Measurements from ENCODE around the gene RPL11.
"Not testable (repeated sequence)": the region's sequence is repeated elsewhere in the genome, so short reads cannot be mapped to it uniquely, and the experiment has no call there.

RPL11 gene

DNA sequence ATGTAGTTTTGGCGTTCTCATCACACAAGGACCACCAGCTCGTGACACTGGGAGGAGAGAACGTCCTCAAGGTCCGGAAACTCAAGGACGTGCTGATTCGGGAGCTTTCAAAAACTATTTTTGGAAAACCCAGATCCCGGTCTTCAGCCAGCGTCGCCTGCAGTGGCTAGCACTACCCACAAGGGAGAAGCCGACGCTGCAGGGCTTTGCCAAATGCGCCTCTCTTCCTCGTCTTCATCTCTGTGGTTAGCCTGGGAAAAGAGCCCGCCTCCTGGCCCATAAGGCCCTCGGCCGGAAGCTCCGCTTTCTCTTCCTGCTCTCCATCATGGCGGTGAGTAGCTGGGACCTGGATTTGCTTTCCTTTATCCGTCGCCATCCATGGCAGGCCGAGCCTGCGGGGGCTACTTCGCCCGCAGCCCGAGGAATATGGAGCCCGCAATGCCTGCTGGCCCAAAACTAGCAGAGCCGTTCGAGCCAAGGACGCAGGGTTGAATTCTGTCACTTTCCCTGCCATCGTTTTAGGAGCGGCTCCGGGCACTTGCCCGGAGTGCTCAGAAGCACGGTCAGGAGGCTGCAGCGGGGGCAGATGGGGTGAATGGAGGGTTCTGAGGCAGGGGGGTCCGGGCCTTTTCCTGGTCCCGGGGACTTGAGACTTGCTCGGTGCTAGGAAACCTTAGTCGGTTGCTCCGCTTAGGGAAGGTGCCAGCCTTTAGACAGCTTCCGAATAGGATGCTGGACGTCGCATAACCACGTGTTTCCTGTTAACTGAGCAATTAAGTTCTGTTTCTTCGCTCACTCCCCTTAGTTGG, at the start of gene RPL11:
TSS of gene RPL11 (plus strand) at position 308 of the 809 bp plus-strand sequence. CDS start at position 326, 18 bp downstream.
- peak; percentile 89 for DNase-seq

DNA sequence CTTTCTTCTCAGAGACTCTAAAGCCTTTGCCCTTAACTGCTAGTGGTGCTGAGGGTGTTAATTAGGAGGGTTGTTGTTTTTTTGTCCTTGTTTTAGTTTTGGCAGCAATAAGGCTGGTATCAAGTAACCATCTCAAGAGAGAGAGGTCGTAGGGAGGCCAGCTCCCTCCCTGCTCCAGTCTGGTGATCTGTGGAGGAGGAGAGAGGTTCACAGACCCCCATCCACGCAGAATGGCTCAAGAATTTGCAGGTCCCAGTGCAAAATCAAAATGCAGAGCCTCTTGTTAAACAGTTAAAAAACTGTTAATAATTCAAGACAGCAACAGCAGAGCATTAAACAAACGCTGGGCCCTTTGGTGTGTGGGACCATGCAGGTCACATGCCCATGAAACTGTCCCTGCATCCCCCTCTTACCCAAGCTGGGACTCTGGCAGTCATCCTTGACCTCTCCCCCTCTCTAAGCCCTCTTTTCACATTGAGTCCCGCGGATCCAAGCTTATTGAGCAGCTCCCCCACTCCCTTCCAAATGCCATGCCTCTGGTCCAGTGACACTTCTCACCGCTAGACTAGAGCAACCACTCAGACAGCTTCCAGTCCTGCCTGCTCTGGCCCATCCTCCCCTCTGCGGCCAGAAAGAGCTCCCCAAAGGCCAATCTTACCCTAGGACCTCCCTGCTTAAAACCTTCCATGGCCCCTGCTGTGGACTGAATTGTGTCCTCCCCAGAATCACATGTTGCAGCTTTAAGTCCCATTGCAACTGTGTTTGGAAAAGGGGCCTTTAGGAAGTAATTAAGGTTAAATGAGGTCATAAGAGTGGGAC, 47.7 kb upstream of the RPL11 start:
- no peak for DNase-seq

DNA sequence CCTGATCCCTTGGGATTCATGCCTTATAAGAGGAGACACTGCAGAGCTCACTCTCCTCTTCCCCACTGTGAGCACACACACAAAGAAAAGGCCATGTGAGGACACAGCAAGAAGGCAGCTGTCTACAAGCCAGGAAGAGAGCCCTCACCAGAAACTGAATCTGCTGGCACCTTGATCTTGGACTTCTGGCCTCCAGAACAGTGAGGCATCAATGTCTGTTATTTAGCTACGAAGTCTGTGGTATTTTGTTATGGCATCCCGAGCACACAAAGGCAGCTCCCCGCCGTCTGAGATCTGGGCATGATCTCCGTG, 47.1 kb upstream of the RPL11 start:
- DNase-seq: no peak

DNA sequence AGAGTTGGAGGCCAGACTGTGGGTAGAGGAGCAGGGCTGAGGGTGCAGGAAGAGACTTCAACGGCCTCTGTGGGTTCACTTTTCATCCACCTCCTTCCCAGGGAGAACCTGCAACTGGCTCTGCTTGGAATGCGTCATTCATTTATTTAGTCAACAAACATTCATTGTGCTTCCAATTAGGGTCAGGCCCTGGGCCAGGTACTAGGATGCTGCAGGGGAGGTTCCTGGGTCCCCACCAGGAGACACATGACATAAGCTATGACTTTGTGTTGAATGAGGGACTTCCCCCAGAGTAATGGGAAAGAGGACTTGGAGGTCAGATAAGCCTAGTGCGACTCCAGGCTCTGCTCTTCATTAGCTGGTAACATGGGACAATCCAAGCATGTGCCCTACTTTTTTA, 46.3 kb upstream of the RPL11 start:
- no peak for DNase-seq

DNA sequence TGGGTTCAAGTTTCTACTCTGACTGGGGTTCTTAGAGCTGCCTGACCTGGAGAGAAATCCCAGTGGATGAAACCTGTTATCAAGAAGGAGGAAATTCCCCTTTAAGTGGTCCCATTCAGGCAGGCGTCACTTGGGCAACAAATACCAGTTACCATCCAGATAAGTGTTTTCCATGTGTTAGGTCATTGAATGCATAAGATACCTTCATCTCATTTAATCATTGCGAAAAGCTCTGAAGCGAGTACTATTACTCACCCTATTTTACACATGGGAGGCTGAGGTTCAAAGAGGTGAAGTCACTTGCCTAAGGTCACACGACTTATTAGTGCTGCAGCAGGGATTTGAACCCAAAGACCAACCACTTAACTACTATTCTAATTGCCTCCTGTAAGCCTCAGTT, 45.5 kb upstream of the RPL11 start:
- DNase-seq: no peak

DNA sequence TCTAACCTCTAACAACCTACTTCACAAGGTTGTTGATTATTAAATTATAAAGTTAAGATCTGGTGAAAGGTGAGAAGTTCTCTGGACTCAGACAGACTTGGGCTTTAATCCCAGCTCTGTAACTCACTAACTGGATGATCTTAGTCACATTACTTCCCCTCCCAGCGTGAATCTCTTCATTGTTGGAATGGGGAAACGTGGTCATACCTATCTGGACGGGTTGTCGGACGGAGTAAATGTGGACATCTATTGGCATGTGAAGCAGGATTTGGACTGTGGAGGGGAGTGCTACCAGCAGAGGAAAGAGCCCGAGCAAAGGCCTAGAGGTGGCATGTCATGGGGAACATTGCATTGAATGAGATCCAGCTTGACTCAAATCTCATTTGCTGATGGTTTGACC, 45.1 kb upstream of the RPL11 start:
- no peak for DNase-seq

DNA sequence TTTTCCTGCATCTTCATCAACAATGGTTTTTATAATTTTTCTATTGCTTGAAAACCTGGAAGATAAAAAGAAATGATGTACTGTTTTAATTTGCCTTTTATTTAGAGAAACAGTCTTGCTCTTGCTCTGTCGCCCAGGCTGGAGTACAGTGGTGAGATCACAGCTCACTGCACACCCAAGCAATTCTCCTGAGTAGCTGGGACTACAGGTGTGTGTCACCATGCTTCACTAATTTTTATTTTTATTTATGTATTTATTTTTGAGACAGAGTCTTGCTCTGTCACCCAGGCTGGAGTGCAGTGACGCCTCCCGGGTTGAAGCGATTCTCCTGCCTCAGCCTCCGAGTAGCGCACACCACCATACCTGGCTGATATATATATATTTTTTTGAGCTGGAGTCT, 43.0 kb upstream of the RPL11 start:
- no peak for DNase-seq

DNA sequence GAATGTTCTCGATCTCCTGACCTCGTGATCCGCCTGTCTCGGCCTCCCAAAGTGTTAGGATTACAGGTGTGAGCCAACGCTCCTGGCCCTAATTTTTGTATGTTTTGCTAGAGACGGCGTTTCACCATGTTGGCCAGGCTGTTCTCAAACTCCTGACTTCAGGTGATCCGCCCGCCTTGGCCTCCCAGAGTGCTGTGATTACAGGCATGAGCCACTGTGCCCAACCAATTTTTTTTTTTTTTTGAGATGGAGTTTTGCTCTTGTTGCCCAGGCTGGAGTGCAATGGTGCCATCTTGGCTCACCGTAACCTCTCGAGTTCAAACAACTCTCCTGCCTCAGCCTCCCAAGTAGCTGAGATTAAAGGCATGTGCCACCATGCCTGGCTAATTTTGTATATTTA, 42.4 kb upstream of the RPL11 start:
- not testable (repeated sequence) for DNase-seq

DNA sequence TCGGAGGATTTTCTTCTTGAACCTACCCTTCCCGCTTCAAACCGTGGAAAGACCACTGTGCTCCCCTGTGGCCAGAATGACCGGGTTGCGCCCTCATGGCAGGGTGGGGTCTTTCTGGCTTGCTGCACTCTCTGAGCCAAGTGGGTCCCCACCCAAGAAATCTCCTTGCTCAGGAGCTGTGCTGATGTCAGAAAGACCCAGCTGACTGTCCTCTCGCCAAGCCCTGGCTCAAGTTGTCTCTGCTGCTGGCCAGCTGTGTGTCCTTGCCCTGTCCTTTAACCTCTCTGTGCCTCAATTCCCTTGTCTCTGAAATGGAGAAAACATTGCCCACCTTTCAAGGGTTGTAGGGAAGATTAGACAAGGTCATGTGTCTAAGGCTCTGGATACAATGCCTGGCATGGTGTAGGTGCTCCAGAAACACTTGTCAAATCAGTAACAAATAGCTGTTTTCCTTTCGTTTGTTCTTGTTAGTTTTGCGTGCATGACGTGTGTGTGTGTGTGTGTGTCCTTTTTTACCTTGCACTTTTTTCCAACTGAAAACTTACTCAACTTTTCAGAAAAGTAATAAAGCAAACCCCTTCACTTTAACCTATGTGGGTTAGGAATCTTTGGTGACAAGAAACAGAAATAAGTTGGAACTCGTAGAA, 41.1 kb upstream of the RPL11 start:
- no peak for DNase-seq

DNA sequence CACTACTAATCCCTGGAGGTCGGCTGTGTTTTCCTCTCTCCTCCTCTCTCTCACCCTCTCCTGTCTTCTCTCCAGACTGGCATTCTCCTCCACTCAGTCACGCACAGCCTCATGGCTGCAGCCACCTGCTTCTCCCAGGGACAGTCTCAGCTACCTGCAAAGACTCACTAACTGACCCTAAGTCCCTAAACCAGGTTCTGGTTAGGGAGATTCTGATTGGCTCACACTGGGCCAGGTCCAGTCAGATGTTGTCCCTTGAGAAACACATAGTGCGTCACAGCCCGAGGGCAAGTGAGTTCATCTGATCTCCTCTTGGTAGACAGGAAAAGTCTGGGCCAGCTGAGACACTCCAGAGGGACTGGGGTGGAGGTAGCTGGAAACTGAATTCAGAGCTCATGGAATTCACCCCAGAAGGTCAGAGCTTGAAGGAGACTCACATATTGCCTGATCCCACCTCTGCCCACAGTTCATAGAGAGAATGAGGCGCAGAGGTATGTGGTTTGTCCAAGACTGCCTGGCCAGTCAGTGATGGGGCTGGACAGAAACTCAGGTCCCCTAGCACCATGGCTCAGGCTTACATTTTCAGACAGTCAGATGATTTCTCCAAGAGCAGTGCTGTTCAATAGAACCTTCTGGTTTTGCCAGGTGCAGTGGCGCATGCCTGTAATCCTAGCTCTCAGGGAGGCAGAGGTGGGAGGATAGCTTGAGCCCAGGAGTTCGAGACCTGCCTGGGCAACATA, 40.4 kb upstream of the RPL11 start:
- DNase-seq: no peak

DNA sequence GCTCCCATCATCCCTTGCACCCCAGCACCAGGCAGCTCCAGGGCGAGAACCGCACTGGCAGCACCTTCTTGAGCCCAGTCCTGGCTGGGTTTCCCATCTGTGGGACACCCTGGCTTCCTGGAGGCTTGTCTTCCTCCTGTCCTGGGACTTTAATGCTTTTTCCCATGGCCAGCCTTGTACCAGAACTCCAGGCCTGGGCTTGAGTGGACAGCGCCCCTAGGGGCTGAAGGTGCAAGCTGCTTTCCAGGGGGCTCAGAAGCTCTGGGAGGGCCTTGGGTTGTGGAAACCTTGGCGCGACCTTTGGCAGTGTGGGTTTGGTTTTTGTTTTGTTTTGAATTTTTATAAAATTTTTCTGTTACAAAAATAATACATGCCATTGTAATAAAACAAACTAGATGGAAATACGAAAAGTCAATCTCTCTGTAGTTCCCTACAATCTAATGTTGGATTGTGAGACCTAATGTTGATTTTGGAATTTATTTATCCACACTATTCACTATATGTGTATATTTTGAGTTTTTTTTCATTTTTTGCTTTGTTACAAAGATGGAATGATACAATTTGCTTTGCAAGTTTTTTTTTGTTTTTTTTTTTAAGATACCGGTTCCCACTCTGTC, 33.8 kb upstream of the RPL11 start:
- peak; percentile 72 for DNase-seq

DNA sequence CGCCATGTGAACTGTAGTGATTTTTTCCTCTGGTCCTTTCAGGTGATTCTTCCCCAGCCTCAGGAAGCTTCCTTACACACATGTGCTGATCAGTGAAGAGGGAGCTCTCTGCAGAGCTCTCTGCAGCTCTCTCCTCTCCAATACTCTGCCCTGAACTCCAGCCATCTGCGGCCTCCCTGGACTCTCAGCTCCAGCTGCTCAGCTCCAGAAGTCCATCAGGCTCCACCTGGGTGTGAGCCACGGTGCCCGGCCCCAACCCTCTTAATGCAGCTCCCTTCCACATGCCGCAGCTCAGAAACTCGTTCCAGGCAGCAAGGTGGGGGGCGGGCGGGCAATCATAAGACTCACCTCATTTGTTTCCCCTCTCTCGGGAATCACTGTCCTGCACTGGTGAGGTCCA, 30.9 kb upstream of the RPL11 start:
- no peak for DNase-seq

DNA sequence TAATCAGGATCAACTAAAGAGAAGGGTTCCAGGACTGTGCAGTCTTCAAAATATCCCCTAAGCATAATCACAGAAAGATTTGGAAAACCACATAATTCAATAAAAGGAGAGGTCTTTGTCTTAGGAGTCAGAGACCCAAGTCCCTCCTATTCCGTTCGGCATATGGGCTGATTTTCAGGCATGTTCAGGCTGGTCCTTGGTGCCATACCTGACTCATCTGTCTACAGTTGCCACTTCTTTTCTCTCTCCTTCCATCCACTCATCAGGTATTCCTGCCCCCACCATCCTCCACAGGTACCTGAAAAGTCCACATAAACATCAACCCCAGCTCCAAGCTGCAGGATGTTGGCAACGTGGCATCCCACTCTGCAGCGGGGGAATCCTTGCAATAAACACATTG, 29.7 kb upstream of the RPL11 start:
- DNase-seq: no peak

DNA sequence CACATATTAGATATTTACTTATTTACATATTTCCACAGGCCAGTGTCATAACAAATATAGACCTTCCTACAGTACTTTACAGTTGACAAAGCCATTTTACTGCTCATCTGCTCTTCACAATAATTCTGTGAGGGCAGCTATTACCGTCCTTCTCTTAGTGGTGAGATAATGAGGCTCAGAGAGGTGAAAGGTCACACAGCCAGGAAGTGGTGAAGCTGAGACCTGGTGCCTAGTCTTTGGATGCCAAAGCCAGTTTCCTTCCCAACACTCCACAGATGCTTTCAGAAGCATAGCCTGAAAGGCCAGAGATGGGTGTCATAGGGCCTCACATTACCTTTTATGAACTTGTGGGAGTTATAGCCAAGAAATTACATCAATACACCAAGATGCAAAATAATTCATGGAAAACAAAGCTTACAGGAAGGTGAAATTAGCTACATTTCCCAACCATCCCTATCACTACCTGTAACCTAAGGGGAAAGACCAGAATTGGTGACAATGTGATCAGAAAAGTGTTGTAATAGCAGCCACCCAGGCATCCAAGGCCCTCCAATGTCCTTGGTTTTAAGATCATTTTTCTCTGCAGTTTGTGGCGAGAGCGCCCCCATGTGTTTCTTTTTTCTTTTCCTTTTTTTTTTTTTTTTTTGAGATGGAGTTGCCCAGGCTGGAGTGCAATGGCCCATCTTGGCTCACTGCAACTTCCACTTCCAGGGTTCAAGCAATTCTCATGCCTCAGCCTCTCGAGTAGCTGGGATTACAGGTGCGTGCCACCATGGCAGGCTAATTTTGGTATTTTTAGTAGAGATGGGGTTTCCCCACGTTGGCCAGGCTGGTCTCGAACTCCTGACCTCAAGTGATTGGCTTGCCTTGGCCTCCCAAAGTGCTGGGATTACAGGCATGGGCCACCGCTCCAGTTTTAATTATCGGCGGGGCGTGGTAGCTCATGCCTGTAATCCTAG, 26.5 kb upstream of the RPL11 start:
- DNase-seq: peak; percentile 32

DNA sequence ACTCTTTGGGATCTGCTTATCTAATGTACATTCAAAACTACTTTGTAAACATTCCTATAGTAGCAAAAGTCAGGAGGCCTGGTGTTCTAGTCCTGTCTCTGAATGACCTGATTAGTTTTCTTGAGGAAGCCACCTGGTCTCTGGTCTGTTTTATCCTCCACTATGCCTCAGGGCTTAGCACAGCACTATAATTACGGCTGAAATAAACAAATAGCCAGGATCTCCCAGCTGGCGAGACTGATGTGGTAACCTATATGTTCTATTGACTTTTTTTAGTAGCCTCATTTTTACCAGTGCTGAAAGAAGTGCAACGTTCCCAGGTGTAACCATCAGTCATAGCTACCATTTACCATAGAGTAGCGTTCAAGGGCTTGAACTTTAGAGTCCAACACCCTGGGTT, 24.2 kb upstream of the RPL11 start:
- no peak for DNase-seq

DNA sequence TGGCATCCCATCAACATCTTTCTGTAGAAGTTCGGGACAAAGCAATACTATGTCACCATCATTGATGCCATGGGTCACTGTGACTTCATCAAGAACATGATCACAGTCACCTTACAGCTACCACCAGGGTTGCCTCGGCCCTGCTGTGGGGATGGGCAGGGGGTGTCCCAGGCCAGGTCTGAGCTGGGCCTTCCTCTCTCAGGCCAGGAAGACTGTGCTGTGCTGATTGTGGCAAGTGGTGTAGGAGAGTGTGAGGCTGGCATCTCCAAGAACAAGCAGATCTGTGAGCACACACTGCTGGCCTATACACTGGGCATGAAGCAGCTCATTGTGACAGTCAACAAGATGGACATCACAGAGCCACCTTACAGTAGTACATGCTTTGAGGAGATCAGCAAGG, 20.9 kb upstream of the RPL11 start:
- no peak for DNase-seq

DNA sequence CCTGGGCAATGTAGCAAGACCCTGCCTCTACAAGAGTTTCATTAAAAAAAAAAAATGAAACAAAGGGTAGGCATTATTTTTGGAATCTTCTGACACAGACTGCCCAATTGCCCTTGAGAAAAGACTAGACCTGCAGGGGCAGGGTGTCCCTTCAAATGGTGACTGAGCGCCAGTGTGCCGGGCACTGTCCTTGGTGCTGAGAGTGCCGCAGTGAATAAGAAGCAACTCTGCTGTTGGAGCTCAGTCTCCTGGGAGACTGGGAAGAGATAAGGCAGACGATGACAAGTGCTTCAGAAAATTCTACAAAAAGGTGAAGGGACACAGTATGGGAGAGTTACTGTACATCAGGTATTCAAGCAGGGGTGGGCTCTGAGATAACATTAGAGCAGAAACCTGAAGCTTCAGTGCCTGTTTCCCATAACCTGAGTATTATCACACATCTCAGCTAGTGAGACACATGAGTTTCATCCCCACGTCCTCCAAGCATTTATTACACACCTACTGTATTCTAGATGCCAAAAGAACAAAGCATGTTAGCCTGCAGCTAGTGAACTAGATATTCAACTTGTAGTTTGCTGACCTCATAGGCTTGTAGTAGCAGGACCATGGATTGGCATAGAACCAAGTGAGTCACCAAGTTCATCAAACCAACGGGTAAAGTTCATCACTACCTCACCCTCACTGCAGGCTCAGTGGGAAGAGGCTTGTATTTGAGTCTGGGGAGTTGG, 18.4 kb upstream of the RPL11 start:
- peak; percentile 51 for DNase-seq

DNA sequence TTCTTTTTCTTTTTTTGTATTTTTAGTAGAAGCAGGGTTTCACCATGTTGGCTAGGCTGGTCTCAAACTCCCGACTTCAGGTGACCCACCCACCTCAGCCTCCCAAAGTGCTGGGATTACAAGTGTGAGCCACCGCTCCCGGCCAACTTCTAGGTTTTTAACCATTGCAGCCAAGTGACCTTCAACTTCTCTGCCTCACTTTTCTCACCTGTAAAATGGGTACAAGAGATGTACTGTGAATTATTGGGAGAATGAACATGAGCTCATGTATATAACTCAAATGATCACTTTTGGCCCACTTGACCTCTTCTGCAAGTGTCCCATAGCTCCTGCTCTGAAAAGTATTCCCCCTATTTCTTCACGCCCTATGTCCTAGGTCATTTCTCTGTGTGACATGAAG, 11.8 kb upstream of the RPL11 start:
- no peak for DNase-seq

DNA sequence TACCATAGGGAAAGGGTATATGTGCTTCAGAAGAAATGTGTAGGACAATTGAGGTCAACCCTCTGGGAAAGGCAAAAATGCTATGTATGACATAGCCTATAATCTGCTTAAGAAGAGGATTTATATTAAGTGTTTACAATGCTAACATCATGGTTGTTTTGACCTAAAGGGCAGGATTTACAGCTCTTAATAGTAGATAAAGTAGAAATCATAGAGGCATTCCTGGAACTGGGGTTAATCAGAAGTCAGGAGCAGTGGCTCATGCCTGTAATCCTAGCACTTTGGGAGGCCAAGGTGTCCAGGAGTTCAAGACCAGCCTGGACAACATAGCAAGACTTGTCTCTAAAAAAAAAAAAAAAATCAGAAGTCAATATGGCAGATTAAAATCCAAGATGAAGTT, 8.7 kb upstream of the RPL11 start:
- no peak for DNase-seq

DNA sequence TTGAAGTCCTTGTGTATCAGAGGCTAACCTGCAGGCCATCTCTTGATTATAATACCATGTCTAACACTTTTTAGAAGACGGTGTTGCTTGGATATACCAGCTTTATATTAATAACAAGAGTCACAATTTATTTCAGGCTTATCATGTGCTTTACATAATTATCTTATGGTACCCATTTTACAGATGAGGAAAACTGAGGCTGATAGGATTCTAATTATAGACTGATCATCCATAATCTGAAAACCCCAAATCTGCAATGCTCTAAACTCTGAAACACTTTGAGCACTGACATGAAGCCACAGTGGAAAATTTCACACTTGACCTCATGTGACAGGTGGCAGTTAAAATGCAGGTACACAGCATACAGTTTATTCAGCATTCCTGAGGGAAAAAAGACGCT, 7.2 kb upstream of the RPL11 start:
- DNase-seq: no peak

DNA sequence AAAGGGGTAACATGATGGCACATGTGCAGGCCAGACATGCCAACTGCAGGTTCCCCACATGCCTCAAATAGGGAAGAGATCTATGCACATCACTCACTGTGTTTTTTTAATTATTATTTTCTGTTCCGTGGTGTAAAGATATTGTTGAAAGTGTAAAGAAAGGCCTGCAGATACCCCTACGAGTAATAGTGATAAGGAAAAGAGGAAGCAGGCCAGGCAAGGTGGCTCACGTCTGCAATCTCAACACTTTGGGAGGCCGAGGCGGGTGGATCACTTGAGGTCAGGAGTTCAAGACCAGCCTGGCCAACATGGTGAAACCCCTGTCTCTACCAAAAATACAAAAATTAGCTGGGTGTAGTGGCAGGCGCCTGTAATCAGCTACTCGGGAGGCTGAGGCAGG, 6.4 kb upstream of the RPL11 start:
- not testable (repeated sequence) for DNase-seq

Measured in stimulated activated CD8-positive, alpha-beta memory T cell treated with anti-CD3 and anti-CD28 coated beads, Interleukin-4, amount 100 ng/mL, for 48 hours (primary cell).